ENCODE measurements around the gene GREB1L.
"Not testable (repeated sequence)": the region's sequence is repeated elsewhere in the genome, so short reads cannot be mapped to it uniquely, and the experiment has no call there.

GREB1L gene

GRCh38 chr18:21366896-21367295 lies 124.9 kb downstream of the GREB1L start:
- Histone ChIP-seq H3K4me3 (replicated peaks; ENCODE audit: insufficient read depth, low read length) (no peak overlapping the region), H3K27me3 (ENCODE audit: insufficient read depth, poor library complexity, severe bottlenecking) (peaks cover 17% of the 10 kb centered on the region), H3K27ac (replicated peaks) (no peak overlapping the region)
- no peak for DNase-seq (ENCODE audit: low read depth in 1 of 2, low spot score in 1 of 2)
- TF ChIP-seq SPI1 (IDR thresholded peaks at IDR 0.05; ENCODE audit: borderline replicate concordance, low read depth) (no peak), REST (IDR thresholded peaks at IDR 0.05; ENCODE audit: insufficient replicate concordance, low read depth) (no peak), POLR2AphosphoS5 (IDR thresholded peaks at IDR 0.05; ENCODE audit: low read depth) (no peak), GABPA (IDR thresholded peaks at IDR 0.05; ENCODE audit: low read depth) (no peak), CTCF (IDR thresholded peaks at IDR 0.05; ENCODE audit: insufficient read depth, low read length) (no peak)

- no peak for DNase-seq (ENCODE audit: low read depth in 1 of 2, low spot score in 1 of 2)
- TF ChIP-seq REST (IDR thresholded peaks at IDR 0.05; ENCODE audit: insufficient replicate concordance, low read depth) (no peak), POLR2AphosphoS5 (IDR thresholded peaks at IDR 0.05; ENCODE audit: low read depth) (no peak), SPI1 (IDR thresholded peaks at IDR 0.05; ENCODE audit: borderline replicate concordance, low read depth) (no peak), GABPA (IDR thresholded peaks at IDR 0.05; ENCODE audit: low read depth) (no peak), CTCF (IDR thresholded peaks at IDR 0.05; ENCODE audit: insufficient read depth, low read length) (no peak)
- Histone ChIP-seq H3K4me3 (replicated peaks; ENCODE audit: insufficient read depth, low read length) (no peak overlapping the region), H3K27me3 (ENCODE audit: insufficient read depth, poor library complexity, severe bottlenecking) (peaks cover 5% of the 10 kb centered on the region), H3K27ac (replicated peaks) (no peak overlapping the region)
Measured at GRCh38 chr18:21369146-21369545, 127.1 kb downstream of the GREB1L start.

- H3K27ac ChIP-seq (replicated peaks); H3K27me3 ChIP-seq (ENCODE audit: insufficient read depth, poor library complexity, severe bottlenecking); DNase-seq (ENCODE audit: low read depth in 1 of 2, low spot score in 1 of 2); H3K4me3 ChIP-seq (replicated peaks; ENCODE audit: insufficient read depth, low read length): not testable (repeated sequence)
Measured at GRCh38 chr18:21369597-21369996, 127.6 kb downstream of the GREB1L start.

- Histone ChIP-seq H3K4me3 (replicated peaks; ENCODE audit: insufficient read depth, low read length) (no peak overlapping the region), H3K27ac (replicated peaks) (no peak overlapping the region), H3K27me3 (ENCODE audit: insufficient read depth, poor library complexity, severe bottlenecking) (peaks cover 21% of the 10 kb centered on the region)
- TF ChIP-seq SPI1 (IDR thresholded peaks at IDR 0.05; ENCODE audit: borderline replicate concordance, low read depth) (no peak), POLR2AphosphoS5 (IDR thresholded peaks at IDR 0.05; ENCODE audit: low read depth) (no peak), CTCF (IDR thresholded peaks at IDR 0.05; ENCODE audit: insufficient read depth, low read length) (no peak), REST (IDR thresholded peaks at IDR 0.05; ENCODE audit: insufficient replicate concordance, low read depth) (no peak), GABPA (IDR thresholded peaks at IDR 0.05; ENCODE audit: low read depth) (no peak)
- DNase-seq (ENCODE audit: low read depth in 1 of 2, low spot score in 1 of 2): no peak
Measured at GRCh38 chr18:21383031-21383430, 141.0 kb downstream of the GREB1L start.

Measured in HL-60 (cell line).